ENCODE data around the gene MCM7. TPM values are rescaled to one million over a fixed set of nuclear protein-coding genes. Genes with fewer than 3 reads are reported as not detected.
A peak's percentile ranks its signal among the peaks of the same experiment; 100 is the strongest.

The MCM7 gene
- total and polyA plus RNA-seq, 2 of the 13 experiments (the other 11 are each of a cell fraction or from before 2014, with no cell fraction given): 84.5 to 214 TPM

GRCh38 chr7:100148559-100149328, 47.5 kb upstream of the MCM7 start, which contains the start of gene LAMTOR4 (continued):
- TF ChIP-seq ZNF281 (CRISPR knock-in tag; IDR thresholded peaks at IDR 0.05; ENCODE audit: borderline replicate concordance) (no peak), ZNF260 (CRISPR knock-in tag; IDR thresholded peaks at IDR 0.05; ENCODE audit: borderline replicate concordance, low read depth) (no peak), KAT2B (IDR thresholded peaks at IDR 0.05; ENCODE audit: borderline replicate concordance, low read depth, low read length) (no peak), ZNF839 (CRISPR knock-in tag; IDR thresholded peaks at IDR 0.05; ENCODE audit: borderline replicate concordance) (peak; percentile 89)

- BruUV-seq (replicated peaks): no TSS peak
- H3K9me3 ChIP-seq (ENCODE audit: low read length): no peaks in the 10 kb centered on the region
- H3K27me3 ChIP-seq (ENCODE audit: control insufficient read depth in 1 of 2, insufficient read depth in 2 of 2, low read length in 2 of 2): no peaks in the 10 kb centered on the region
- WGBS (ENCODE audit: low lambda C conversion rate): 3% methylated on average over 14 of the region's 14 CpGs
- H3K4me3 ChIP-seq (replicated peaks in 1 of 3; ENCODE audit: insufficient read depth in 1 of 3, low read depth in 2 of 3, low read length in 3 of 3): peak overlapping the region; percentile 41 to 69 (median 52)
- peaks cover 41% of the 10 kb centered on the region for H3K4me1 ChIP-seq (ENCODE audit: insufficient read depth, low read length)
- peak overlapping the region; percentile 37 for H3K27ac ChIP-seq (ENCODE audit: extremely low read length, insufficient read depth, low read length)
- intact Hi-C loops (cut with micrococcal nuclease; ENCODE audit: unreplicated experiment): no loop called here
- CTCF ChIA-PET (ENCODE audit: low intra/inter-chr PET ratio, low total read pairs): no interaction called here
- H3K36me3 ChIP-seq (replicated peaks in 1 of 2; ENCODE audit: control insufficient read depth in 1 of 2, insufficient read depth in 2 of 2, low read length in 2 of 2): no peaks in the 10 kb centered on the region
- peaks cover 15% of the 10 kb centered on the region for H3K79me2 ChIP-seq (ENCODE audit: insufficient read depth, low read length)
- FAIRE-seq (no peak), DNase-seq (ENCODE audit: low spot score) (no peak), ATAC-seq (no peak)
- H3K9ac ChIP-seq (ENCODE audit: insufficient read depth, low read depth, low read length): peak overlapping the region; percentile 62
- POLR2A ChIA-PET: interaction anchor here (0.9 to 2.3 kb wide), 15 partner anchors 8 to 281 kb away, joined by 3 to 25 read pairs (median 8); partner anchors contain the start of genes AP4M1, COPS6, GAL3ST4 and GPC2
- in situ Hi-C loops (cut with HindIII; ENCODE audit: extremely low pct_ligation_motif_present, low pct_unique_long_range_greater_than_20kb): no loop called here
- H3K4me2 ChIP-seq (ENCODE audit: low read depth, low read length): peak overlapping the region; percentile 81
- peak overlapping the region; percentile 66 for H2AFZ ChIP-seq (ENCODE audit: low read length)
- H4K20me1 ChIP-seq (ENCODE audit: insufficient read depth, low read length): no peaks in the 10 kb centered on the region
- TF ChIP-seq DMAP1 (CRISPR knock-in tag; IDR thresholded peaks at IDR 0.05) (no peak), EEA1 (CRISPR knock-in tag; IDR thresholded peaks at IDR 0.05; ENCODE audit: borderline replicate concordance) (0 out of 2 replicates have a peak, but pooled peaks have one; percentile 48), ZFP36L2 (CRISPR knock-in tag; IDR thresholded peaks at IDR 0.05) (no peak), ZNF562 (CRISPR knock-in tag; IDR thresholded peaks at IDR 0.05; ENCODE audit: borderline replicate concordance) (no peak), NRL (CRISPR knock-in tag; IDR thresholded peaks at IDR 0.05; ENCODE audit: borderline replicate concordance) (peak; percentile 56; the same call in 1 of the 2 replicates), NAIF1 (CRISPR knock-in tag; IDR thresholded peaks at IDR 0.05; ENCODE audit: borderline replicate concordance) (no peak), HNF1B (CRISPR knock-in tag; IDR thresholded peaks at IDR 0.05) (no peak), RFXAP (CRISPR knock-in tag; IDR thresholded peaks at IDR 0.05; ENCODE audit: borderline replicate concordance) (no peak), TIGD3 (CRISPR knock-in tag; IDR thresholded peaks at IDR 0.05; ENCODE audit: borderline replicate concordance) (no peak), HOXA7 (CRISPR knock-in tag; IDR thresholded peaks at IDR 0.05) (no peak), NONO (IDR thresholded peaks at IDR 0.05) (no peak), NONO (CRISPR knock-in tag; conservative IDR thresholded peaks at IDR 0.05) (peak; percentile 6; the same call in 1 of the 2 replicates), ZFP37 (CRISPR knock-in tag; IDR thresholded peaks at IDR 0.05; ENCODE audit: borderline replicate concordance) (no peak)
Observed at GRCh38 chr7:100148225-100148558, 47.0 kb upstream of the MCM7 start.

Measured in HepG2 (cell line).